Inflammatory macrophage treated with lipopolysaccharide for 1 hour (primary cell): ENCODE results near the gene CTNNAL1.
"Not testable (repeated sequence)": the region's sequence is repeated elsewhere in the genome, so short reads cannot be mapped to it uniquely, and the experiment has no call there.

Experiments used
- DNase-seq, 2 donors: peaks; one replicate each; pipeline ENCODE4 v3.0.0-alpha.2; 2020 to 2022

CTNNAL1 gene, protein sequence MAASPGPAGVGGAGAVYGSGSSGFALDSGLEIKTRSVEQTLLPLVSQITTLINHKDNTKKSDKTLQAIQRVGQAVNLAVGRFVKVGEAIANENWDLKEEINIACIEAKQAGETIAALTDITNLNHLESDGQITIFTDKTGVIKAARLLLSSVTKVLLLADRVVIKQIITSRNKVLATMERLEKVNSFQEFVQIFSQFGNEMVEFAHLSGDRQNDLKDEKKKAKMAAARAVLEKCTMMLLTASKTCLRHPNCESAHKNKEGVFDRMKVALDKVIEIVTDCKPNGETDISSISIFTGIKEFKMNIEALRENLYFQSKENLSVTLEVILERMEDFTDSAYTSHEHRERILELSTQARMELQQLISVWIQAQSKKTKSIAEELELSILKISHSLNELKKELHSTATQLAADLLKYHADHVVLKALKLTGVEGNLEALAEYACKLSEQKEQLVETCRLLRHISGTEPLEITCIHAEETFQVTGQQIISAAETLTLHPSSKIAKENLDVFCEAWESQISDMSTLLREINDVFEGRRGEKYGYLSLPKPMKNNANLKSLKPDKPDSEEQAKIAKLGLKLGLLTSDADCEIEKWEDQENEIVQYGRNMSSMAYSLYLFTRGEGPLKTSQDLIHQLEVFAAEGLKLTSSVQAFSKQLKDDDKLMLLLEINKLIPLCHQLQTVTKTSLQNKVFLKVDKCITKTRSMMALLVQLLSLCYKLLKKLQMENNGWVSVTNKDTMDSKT

DNA sequence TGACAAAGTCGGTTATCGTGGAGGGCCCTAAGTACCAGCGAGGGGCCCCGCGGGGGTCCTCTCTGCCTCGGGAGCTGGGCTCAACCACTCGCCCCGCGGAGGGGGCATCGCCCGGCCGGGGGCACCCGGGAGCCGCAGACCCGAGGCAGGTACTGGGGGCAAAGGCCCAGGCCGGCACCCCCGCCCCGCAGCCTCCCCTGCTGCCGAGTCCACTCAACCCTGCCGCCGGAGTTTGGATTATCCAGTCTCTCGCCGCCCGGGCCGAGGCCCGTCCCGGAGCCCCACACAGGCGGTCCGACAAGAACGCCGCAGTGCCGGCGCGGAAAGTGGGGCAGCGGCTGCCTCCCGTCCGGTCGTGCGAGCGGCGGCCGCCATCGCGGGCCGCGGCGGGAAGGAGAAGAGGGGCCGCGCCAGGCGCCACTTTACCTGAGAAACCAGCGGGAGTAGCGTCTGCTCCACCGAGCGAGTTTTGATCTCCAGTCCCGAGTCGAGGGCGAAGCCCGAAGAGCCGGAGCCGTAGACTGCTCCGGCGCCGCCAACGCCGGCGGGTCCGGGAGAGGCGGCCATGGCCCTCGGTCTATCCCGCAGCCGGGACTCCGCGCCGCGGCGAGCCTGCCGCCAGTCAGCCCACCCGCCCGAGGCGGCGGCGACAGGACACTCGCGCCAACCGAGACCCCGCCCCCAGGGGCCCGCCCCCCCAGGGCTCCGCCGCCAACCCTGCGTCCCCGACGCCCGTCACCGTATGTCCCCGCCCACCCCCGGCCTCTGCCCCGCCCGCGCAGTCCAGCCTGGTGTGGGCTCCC lies at the start of gene CTNNAL1:
CTNNAL1 (minus strand) TSS at position 624 of the 803 bp plus-strand sequence; CDS start at position 567, 57 bp downstream.
- peak; percentile 55 to 79 for DNase-seq

DNA sequence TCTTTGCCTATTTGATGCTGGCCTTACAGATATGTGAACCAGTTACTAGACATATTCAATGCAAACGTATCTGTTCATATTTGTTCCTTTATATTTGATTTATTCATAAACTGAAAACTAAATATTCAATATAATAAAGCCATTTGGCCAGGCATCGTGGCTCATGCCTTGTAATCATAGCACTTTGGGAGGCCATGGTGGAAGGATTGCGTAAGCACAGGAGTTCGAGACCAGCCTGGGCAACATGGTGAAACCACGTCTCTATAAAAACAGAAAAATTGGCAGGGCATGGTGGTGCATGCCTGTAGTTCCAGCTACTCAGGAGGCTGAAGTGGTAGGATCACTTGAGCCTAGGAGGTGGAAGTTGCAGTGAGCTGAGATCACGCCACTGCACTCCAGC lies 49.2 kb upstream of the CTNNAL1 start:
- no peak for DNase-seq

DNA sequence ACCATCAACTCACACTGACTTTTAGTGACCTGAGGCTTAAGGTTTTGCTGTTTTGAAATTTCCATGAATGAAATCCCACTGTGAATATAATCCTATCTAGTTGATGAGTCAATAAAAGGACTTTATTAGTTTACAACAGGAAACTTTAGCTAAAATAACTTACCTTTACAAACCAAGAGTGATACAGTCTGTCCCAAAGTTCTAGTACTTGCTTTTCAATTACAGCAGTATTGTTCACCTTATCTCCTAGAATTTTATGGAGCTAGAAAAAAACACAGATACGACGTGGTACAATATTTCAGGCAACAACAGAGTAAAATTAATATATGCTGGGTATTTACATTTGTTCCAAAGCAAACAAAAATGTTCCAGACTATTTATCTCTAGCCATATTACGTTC lies 46.9 kb upstream of the CTNNAL1 start:
- DNase-seq = no peak

DNA sequence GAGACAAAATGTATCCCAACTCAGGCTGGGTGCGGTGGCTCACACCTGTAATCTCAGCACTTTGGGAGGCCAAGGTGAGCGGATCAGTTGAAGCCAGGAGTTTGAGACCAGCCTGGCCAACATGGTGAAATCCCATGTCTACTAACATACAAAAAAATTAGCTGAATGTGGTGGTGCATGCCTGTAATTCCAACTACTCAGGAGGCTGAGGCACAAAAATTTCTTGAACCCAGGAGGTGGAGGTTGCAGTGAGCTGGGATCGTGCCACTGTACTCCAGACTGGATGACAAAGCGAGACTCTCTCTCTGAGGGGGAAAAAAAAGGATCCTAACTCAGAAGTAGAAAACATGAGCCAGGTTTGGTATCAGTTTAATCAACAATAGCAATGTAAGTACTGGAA lies 39.8 kb upstream of the CTNNAL1 start:
- not testable (repeated sequence) for DNase-seq

DNA sequence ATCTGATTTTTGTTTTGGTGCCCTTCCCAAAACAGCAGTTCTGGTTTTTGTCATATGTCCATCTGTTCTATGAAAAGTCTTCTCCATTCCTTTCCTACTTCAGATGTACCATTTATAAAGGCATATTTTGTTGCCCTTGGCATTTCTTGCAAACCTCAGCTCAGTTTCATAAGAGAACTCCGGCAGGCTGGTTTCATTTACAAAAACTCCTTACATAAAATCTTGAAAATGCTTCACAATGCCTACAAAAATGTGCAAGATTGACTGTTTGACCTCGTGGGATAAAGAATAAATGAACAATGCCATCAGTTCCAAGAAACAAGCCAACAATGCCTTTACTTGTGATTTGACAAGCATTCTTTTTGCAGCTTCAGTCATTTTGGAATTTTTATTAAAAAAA lies 39.1 kb upstream of the CTNNAL1 start:
- no peak for DNase-seq

DNA sequence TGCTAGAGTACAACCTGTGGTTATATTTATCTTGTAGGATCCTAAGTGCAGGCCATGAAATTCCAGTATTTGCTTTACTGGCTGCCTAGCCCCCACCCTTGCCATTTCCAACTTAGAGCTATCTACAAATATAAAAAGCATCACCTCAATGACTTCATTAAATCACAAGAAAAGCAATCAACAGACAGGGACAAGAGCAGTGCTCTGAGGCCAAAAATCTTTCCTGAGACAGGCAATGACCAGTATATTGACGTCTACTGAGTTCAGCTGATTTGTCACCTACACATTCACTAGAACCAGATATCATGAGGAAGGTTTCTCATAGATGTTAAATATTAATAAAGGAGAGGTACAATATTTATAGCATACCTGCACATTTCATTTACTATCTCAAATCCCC lies 38.4 kb upstream of the CTNNAL1 start:
- DNase-seq = no peak

DNA sequence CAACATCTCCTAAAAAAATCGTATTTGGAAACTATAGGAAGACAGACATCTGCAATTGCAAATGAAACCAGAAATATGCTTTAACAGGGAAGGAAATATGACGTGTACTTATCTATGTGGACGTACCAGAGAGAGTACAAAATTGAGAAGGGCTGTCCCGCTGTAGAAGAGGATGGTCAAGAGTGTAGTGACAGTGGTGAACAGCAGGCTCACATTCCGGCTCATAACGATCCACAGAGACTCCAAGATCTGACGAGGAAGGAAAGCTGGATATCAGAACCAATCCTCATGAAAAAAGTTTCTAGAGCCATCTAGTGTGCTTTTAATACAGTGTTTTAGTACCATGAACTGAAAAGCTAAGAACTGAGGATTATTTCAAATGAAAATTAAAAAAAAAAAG lies 37.1 kb upstream of the CTNNAL1 start:
- no peak for DNase-seq

DNA sequence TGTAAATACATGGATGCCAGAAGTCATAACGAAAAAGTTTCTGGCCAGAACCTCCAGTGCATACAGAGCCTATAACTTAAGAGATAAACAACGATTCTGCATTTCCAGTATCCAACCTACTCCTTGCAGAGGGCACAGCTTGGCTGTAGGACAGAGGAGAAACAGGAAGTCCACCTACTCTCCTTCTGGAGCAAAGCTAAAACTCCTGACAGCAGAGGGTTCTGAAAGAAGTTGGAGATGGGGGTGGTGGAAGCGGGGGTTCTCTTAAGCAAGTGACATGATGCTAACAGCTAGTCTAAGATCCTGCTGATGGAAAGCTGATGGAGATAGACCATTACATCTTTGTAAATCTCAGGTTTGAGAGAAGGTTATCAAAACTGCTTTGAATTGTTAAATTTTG lies 35.5 kb upstream of the CTNNAL1 start:
- peak in 1 of 2 donors; percentile 41 for DNase-seq

DNA sequence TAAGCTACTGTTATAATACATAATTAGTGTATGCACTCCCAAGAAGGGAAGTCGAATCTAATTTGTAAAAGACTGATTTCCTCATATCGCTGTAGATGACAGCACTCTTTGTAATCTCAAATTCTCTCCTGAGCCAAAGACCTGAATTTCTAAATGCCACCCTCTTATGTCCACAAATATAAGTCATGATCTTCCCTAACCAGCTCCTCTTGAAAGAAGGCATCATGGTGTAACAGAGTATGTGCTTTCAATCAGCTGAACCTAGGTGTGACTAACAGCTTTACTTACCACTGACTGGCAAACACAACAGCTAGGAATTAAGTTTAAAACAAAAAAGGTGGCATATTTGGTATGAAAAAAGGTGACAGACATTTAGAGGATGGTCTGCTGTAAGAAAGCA lies 34.0 kb upstream of the CTNNAL1 start:
- no peak for DNase-seq

DNA sequence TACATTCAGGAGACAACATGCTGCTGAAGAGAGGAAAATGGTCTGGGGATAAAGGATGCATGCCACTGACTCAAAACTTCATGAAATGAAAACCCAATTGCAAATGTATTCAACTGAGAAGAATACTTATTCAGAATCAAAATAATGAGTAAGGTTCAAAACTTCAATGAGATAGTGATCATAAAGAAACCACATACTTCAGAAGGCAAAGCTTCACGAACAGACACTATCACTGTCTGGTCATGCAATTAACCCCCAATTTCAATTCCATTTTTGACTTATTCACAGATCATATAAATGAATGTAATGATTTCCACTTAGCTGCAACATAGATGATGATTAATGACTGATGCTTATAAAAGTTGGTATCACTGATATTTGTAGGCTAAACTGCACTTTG lies 33.0 kb upstream of the CTNNAL1 start:
- no peak for DNase-seq

DNA sequence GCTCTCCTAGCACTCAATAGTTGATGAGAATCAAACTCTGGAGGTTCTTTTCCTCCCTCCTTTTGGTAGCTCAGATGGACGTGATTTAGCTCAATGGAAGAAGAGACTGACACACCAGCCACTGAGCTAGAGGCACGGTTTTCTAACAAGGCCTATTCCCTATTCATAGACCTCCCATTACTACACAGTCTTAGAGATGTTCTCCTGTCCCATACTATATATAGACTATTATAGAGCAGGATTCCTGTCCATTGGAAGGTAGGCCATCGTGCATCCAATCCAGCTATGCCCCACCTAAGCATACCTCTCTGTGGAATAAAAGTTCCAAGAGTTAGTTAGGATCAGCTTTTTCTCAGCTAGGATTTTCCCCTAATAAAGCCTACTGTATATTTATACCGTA lies 30.3 kb upstream of the CTNNAL1 start:
- no peak for DNase-seq

DNA sequence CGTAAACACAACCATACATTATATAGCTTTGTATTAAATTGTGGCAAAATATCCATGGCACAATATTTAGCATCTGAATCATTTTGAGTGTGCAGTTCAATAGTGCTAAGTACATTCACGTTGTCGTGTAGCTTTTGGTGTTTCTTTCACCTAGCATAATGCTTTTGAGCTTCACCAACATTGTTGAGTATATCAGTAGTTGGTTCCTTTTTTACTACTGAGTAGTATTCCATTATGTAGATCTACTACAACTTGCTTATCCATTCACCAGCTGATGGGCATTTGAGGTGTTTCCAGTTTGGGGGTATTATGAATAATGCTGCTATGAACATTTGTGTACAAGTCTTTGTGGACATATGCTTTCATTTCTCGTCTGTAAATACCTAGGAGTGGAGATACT lies 27.3 kb upstream of the CTNNAL1 start:
- no peak for DNase-seq

DNA sequence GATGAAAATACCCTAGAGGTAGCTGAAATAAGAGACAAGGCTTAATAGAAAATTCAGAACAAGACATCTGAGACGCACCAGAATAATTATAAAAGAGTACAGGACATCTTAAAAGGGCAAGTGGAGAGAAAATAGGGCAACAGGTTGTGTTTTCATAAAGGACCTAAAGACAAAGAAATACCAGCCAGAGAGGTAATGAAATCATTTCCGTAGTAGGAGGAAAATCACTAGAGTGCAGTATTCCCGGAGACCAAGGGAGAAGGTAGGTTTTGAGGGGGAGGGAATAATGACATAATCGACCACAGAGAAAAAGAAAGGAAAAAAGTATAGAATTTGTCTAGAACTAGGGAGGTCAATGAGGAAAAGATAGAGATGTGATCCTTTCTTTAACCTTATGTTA lies 26.2 kb upstream of the CTNNAL1 start:
- no peak for DNase-seq

DNA sequence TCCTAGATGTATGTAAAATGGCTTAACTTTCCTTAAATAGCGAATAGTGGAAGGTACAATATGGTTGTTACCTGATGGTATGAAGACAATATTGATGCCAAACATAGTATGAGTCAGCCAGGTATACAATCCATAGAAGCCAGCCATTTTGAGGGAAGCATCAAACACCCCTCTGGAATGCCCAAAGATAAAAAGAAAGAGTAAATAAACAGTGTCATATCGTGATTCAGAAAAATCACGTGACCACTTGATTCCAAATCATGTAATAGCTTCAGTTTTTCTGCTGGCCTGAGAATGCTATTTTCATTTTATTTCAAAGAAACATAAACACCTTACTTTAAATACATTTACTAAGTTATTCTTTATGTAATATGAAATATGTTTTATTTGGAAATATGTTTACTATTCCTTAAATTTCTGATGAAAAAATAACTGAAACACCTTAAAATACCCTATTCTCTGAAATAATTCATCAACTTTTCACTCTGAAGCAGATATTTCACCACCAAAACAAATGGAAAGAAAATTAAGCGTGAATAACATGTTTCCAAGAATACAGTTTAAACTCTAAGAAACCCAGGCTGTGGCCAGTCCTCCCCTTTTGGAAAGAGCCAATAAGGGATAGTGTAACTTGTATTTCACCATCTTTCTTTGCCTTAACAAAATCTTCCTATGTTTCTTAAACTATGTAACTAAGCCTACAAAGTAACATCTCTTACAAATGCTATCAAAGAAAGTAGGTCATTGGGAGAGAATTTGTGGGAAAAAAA lies 24.8 kb upstream of the CTNNAL1 start:
- no peak for DNase-seq

DNA sequence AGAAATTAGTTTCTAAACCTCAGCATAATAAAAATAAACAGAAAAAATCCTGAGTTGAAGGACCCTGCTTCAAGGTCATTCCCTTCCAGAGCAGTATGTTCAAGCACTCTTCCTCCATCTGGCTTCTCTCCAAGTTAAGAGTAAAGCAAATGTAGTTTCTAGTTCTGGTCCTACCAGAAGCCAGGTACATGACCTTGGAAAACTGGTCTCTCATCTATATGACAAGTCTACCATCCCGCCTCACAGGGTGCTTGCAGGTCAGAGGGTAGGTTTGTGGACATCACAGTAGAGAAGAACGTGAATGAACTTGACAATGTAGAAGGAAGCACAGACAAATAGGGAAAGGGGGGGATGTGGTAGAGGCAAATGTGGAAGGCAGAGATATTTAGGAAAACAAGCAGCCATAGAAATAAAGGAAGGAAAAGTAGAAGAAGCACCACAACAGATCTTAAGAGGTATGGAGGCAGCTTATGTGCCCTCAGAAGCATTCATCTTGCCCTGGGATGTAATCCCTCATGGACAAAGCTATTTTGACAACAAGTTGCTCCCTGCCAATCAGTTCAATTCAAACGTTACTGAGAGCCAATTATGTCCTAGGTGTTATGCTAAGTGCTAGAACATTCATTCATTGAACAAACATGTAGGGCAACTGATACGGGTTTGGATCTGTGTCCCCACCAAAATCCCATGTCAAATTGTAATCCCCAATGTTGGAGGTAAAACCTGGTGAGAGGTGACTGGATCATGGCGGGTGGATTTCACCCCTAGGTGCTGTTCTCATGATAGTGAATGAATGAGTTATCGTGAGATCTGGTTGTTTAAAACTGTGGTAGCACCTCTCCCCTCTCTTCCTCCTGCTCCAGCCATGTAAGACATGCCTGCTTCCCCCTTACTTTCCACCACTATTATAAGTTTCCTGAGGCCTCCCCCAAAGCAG lies 23.7 kb upstream of the CTNNAL1 start:
- DNase-seq = no peak

DNA sequence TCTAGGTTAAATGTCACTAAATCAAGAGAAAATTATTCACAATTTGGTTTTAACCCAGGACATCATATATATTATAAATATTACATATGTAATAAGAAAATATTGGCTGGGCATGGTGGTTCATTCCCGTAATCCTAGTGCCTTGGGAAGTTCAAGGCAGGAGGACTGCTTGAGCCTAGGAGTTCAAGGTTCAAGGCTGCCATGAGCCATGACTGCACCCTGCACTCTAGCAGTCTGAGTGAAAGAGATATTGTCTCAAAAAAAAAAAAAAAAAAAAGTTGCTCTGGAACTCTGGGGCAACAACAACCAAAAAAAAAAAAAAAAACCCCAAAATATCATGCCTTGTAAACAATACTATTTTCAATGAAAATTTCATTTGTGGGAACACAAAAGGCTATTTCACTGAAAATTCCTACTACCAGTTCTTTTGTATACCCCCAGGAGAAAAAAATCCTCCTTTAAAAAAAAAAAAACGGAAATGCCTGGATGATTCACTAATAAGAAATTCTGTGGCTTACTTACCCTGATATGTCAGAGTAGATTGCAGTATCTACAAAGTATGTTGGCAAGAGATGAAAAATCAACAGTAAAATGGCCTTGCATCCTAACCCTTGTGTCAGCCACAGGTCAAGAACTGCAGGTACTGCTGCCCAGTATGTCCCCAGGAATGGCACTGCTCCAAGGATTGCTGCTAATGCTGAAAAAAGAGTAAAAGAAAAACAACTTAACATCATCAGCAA lies 22.6 kb upstream of the CTNNAL1 start:
- DNase-seq = no peak

DNA sequence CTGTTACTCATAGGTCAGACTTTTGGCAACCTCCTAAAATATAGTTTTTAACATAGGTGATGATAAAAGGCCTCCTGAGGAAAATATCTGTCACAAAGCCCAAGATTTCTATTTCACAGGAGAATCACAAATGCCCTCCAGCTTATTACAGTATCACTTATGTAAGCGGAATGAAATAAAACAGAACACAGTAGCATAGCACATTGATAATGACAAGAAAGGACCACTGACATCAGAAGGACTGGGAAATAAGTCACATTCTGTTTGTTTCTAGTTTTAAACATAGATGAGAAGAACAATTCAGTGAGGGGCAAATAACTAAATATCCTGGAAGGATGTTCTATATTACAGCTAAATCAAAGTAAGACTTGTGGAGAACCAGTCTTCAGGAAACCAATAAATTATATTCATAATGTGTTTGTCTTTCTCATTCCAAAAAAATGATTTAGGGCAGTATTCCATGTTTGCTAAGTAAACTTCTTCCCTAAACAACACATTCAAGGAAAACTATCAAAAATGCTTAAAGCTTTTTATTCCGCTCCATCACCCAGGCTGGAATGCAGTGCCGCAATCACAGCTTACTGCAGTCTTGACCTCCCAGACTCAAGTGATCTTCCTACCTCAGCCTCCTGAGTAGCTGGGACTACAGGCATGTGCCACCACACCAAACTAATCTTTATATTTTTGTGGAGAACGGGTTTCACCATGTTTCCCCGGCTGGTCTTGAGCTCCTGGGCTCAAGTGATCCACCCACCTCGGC lies 20.8 kb upstream of the CTNNAL1 start:
- DNase-seq = no peak

DNA sequence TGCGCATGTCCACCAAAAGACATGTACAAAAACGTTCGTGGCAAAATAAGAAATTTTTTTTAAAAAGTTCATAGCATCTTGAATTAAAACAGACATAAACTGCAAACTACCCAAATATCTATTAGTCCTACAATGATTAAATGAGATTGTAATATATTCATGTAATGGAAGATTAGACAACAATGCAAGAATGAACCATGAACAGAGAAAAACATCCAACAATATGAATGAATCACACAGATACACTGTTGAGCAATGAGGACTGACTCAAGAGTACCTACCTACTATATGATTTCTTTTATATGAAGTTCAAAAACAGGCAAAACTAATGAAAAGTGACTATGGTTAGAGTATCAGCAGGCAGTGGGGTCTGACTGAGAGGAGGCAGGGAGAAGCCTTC lies 17.9 kb upstream of the CTNNAL1 start:
- no peak for DNase-seq

DNA sequence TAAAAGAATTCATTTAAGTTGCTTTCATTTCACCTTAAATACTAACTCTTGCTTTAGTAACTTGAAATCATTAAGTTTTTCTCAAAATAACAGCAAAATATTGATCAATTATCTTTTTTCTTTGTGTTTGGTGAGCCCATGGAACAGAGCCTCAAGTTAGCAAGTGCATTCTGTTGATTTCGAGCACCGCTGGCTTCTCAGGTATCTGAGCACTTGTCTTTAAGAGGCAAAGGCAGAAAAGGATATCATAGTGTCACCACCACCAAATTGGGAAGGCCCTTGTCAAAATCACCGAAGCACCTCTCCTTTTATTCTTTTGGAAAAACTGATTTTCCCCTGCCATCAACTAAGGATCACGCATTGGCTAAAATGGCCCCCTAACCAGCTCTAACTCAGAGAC lies 17.1 kb upstream of the CTNNAL1 start:
- no peak for DNase-seq

DNA sequence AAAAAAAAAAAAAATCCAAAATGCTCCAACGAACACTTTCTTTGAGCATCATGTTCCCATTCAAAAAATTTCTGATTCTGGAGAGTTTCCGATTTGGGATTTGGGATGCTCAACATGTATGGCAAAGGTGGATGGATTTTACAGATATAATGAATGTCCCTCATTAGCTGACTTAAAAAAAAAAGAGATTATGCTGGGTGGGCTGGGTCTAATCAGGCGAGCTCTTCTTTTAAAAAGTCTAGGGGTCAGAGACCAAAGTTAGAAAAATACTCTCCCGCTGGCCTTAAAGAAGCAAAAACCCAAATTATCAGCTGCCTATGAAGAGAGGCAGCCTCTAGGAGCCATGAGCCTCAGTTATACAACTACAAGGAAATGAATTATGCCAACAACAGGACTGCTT lies 15.2 kb upstream of the CTNNAL1 start:
- no peak for DNase-seq
